A673 (cell line): ENCODE results near the gene ELOVL4.

ENCODE experiments used
- EZH2 ChIP-seq: fragments of 200-600 bp; sonication (generic); IDR thresholded peaks from 2 replicates; pipeline ENCODE4 v1.6.1; 2017; ENCODE audit warnings: borderline replicate concordance, low read depth, mild to moderate bottlenecking, mixed read lengths, antibody characterized with exemption, low read length; ENCODE audit not compliant: poor library complexity, severe bottlenecking
- TF ChIP-seq, protein P1 (sequence below): fragments of 300-800, 200-600 bp; sonication (generic); conservative IDR thresholded peaks from 2 replicates; pipeline ENCODE4 v1.5.1; 2017; ENCODE audit warnings: low read depth, mild to moderate bottlenecking, antibody characterized with exemption, low read length, moderate library complexity, mixed read lengths

DNA sequence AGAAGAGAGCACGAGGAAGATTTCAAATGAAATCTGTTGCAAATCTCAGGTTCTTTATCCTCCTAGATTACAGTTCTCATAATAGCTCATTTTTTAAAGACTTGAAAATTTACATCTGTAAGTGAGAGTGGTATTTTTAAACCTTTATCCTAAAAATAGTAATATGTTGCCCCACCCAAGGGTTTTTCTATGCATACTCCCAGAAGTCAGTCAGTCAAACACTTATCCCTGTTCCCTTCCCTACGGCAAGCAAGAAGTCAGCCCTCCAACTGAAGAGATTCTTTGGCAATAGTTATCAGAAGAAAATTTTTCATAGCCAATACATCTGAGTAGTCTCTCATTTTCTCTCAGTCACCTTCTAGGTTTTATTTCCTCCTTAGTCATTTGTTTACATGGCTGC, 24.1 kb downstream of the ELOVL4 start:
- TF ChIP-seq, protein P1, sequence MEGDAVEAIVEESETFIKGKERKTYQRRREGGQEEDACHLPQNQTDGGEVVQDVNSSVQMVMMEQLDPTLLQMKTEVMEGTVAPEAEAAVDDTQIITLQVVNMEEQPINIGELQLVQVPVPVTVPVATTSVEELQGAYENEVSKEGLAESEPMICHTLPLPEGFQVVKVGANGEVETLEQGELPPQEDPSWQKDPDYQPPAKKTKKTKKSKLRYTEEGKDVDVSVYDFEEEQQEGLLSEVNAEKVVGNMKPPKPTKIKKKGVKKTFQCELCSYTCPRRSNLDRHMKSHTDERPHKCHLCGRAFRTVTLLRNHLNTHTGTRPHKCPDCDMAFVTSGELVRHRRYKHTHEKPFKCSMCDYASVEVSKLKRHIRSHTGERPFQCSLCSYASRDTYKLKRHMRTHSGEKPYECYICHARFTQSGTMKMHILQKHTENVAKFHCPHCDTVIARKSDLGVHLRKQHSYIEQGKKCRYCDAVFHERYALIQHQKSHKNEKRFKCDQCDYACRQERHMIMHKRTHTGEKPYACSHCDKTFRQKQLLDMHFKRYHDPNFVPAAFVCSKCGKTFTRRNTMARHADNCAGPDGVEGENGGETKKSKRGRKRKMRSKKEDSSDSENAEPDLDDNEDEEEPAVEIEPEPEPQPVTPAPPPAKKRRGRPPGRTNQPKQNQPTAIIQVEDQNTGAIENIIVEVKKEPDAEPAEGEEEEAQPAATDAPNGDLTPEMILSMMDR, result no peak
- TF ChIP-seq EZH2, result no peak
